Left renal cortex interstitium (tissue), 4 donors: Measurements from ENCODE around the gene BCL2. TPM values are rescaled to one million over a fixed set of nuclear protein-coding genes. Genes with fewer than 3 reads are reported as not detected.
A peak's percentile ranks its signal among the peaks of the same experiment; 100 is the strongest.
"Not testable (repeated sequence)": the region's sequence is repeated elsewhere in the genome, so short reads cannot be mapped to it uniquely, and the experiment has no call there.

ENCODE experiments used
- DNase-seq, 4 donors: peaks; one replicate each; pipeline ENCODE4 v3.0.0-alpha.2; 2013; ENCODE audit warnings: low read depth in 4 of 4, low spot score in 2 of 4, missing footprints in 1 of 4
- polyA plus RNA-seq, 4 donors: library from polyadenylated mRNA; unstranded; fragments of 120-200 nt; gene quantifications; one replicate each; pipeline ENCODE4 v1.2.1, GENCODE V29; 2013; ENCODE audit not compliant: insufficient read length in 4 of 4

BCL2 gene
- polyA plus RNA-seq, 4 donors, result 22.1 to 27.1 (median 23.5) TPM

DNA sequence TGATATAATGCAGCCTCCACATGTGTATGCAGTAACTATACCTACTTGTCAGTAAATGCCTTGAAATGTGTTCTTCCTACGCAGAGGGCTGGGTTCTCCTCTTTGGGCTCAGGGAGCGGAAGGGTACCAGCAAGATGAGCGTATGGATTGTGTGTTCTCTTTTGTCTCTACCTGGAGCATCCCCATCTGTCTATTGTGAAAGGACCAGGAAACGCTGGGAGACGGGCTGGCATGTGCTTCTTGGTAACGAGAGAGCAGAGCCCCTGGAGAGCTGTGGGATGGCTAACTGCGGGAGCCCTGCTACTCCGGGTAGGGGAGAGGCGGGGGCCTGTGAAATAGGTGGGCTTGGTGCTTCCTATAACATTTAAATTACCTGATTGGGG lies 80.9 kb downstream of the BCL2 start:
- DNase-seq, result no peak

DNA sequence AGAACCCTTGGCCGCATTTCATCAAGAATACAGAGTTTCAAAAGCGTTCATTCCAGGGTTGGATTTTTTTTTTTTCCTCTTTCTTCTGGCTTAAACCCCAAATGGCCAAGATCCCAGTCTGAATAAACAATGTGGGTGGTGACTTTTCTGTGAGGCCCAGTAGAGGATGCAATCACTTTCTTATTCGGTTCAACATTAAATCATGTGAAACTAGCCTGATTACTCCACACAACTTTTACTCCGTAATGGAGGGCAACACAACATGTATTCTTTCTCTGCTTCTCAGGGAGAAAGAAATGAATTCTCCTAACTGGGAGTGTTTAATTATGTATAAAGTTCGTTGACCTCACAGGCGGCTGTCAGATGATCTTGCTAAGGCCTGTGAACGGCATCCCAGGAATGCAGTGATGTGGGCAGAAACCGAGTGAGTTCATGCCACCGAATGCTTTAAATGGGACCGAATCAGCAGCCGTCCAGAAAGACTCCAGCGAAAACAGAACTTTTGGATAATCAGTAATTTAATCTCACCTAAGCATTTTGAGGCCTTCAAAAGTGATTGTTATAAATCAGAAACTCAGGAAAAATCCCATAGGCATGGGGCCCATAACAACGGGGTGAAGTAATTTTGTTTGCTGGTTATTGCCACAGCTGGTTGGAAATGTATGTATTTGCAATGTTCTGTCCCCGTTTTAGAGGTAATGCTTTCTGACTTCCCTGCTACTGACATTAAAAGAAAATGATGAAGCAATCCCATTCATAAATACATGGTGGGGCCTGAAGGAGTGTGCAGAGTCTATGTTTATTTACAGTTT lies 81.5 kb downstream of the BCL2 start:
- peak; percentile 57 to 77 (median 75) for DNase-seq

DNA sequence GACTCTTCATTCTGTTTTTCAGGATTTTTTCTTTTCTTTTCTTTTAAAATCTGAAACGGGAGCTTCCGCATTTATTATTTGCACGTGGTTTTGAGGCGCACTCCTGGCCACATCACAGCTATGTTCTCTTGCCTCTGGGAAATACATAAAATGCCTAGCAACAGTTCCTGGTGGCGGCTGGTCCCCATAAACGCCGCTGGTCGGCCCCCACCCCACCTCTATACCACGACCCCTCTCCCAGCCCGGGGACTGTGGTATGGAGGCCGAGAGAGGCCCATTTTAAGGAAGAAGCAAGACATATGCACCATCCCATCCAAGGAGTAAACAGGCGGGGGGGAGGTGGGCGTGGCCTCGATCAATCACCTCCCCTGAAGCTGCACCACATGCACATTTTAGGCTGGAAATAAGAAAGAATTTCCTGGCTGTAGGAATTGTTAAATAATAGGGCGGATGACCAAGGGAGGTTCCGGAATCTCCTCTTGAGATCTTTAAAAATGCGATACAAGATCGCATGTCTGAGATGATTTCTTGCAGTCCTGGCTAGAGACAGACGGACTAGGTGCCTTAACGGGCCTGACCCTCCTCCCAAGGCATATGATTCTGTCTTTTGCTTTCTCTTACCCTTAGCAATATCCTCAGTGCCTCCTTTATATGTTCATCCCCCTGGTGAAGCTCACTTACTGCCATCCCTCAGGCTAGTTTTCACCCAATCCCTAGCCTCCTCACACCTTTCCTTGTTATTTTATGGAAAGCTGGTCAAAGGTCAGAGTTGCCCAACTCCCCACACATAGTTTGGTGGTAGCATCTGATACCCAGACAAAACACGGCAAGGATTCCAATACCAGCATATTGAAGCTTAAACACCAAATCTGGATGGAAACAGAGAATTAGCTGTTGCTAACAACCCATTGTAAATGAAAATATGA lies 82.4 kb downstream of the BCL2 start:
- DNase-seq, result no peak

DNA sequence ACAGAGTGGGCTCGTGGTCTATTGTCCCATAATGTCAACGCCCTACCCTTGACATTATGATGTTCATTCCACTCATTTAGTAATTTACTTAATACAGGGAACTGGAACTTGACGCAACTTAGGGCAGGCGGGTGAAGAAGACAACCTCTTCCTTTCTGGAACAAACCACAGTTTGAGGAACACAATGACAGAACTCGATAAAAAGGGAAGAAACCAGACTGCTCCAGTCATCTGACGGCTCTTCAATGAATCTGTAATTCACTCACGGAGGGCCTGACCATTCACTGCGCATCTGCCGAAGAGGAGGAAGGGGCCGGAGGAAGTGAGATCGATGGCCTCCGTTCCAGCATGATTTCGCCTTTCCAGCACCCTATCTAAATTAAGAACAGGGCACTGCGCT lies 83.2 kb downstream of the BCL2 start:
- no peak for DNase-seq

DNA sequence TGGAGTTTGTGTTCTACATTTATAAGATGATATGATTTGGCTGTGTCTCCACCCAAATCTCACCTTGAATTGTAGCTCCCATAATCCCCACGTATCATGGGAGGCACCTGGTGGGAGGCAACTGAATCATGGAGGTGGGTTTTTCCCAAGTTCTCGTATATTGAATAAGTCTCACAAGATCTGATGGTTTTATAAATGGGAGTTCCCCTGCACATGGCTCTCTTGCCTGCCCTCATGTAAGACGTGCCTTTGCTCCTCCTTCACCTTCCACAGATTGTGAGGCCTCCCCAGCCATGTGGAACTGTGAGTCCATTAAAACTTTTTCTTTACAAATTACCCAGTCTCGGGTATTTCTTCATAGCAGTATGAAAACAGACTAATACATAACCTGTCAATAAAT lies 83.6 kb downstream of the BCL2 start:
- DNase-seq, result not testable (repeated sequence)

DNA sequence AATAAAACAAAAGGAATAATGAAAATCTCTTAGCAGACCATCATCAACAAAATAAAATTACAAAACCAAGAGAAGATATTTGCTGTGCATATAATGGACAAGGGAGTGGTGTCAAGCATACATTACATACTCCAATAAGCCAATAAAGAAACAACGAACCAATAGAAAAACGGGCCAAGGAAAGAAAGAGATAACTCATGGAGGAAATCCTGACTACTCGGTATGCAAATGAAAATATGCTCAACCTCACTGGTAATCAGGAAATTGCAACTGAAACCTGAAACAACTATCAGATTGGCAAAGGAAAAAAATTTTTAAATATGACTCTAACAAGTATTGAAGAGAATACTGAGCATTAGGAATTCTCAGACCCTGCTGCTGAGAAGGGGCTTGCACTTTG lies 84.7 kb downstream of the BCL2 start:
- DNase-seq, result no peak

DNA sequence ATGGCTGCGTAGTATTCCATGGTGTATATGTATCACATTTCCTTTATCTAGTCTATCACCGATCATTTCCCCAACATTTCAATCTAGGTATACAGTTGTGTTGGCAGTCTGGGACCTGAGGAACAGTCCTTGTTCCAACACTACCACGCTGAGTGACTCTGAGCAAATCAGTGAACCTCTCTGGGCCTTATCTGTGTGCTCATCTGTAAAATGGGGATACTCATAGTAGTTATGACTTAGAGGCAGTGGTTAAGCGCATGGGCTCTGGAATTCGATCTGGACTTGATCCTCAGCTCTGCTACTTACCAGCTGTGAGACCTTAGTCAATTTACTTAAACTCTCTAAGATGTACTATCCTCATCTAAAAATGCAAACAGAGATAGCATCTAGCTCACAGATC lies 85.1 kb downstream of the BCL2 start:
- DNase-seq, result no peak

DNA sequence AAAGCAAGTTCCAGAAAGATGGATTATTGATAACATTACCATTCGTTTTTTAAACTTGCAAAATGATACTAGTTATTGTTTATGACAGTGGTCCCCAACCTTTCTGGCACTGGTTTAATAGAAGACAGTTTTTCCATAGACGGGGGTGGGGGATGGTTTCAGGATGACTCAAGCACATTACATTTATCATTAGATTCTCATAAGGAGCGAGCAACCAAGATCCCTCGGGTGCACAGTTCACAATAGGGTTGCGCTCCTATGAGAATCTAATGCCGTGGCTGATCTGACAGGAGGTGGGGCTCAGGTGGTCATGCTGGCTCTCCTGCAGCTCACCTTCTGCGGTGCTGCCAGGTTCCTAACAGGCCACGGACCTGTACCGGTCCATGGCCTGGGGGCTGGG lies 86.2 kb downstream of the BCL2 start:
- DNase-seq, result no peak

DNA sequence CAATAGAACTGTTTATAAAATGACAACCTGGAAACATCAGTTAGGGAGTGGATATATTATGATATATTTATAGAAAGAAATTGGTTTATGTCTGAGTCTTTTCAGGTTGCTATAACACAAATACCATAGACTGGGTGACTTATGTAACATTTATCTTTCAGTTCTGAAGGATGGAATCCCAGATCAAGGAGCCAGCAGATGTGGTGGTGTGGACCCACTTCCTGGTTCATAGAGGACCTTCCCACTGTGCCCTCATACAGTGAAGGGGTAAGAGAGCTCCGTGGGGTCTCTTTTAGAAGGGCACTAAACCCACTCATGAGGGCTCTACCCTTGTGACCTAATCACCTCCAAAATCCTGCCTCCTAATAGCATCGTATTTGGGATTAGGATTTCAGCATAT lies 86.7 kb downstream of the BCL2 start:
- DNase-seq, result no peak

DNA sequence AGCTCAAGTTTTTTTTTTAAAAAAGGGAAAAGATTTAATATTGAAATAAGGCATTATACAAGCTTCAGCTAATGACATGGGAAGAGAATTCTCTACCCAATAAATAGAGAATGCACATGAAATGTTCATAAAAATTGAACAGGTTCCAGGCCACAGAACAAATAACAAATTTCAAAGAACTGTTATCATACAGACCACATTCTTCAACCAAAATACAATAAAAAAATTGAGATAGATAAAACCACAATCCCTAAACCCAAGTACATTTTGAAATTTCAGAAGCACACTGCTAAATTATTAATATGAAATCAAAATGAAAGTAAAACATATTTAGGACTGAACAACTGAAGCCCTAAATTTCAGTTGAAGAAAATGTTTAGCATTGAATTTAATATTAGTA lies 89.6 kb downstream of the BCL2 start:
- DNase-seq, result no peak

DNA sequence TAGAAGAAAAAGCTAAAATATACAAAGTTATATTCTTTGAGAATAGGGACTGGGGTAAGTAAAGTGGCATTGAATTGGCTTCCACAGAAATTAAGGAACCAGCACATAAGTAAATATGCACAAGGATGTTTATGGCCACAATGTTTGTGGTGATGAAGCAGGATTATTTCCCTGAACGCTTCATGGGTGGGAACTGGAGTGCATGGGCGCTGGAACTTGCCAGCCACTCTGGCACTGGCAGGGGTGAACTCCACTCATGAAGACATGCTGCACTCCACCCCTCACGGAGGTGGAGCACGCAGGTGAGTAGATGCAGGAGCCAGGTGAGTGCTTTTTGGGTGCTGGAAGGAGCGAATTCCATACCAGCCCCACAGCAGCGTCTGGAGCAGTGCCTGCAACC lies 94.1 kb downstream of the BCL2 start:
- DNase-seq, result no peak

DNA sequence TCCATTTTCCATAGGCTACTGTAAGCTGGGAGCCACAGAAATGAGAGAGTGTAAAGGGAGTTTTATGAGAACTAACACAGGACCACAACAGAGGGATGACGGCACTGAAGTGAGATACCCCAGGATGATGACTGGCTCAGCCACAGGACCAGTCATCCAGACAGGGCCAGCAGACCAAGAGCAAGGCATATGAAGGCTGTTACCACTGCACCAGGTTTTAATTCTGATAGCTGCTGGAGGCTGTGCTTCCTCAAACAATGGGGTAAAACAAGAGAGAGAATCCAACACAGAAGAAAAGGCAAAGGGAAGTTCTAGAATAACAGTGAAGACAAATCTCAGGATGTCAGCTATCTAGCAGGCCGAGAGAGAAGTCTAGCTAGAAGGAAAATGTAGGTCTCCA lies 94.9 kb downstream of the BCL2 start:
- no peak for DNase-seq

DNA sequence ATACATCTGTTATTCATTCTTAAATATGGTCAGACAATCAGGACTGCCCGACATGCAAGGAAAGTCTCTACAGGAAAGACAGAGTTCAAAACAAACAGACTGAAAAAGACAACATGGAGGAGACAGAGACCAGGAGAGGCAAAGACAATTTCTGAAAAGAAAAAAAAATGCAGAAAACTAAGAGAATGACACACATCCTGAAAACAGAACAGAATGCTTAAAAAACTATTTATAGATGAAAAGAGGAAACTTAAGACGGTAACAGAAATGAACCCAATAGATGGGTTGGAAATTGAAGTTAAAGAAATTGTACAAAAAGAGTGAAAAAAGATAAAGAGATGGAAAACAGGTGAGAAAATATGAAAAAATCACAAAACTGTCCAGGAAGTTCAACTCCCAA lies 95.7 kb downstream of the BCL2 start:
- DNase-seq, result no peak

DNA sequence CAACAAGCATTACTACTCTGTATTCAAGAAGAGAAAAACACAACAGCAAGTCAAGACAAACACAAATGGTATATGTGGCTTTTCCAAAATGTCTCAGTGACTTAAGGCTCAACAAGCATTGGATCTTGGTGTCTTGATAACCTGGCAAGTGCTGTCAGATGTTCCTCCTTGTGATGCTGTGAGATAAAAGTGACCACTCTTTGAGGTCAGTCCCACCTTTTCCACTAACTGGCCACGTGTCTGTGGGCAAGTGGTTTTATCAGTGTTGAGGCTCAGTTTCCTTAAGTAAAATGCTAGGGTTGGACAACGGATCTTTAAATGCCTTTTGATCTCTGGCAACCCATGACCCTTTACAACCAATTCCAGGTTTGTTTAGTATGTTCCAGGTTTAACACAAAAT lies 98.7 kb downstream of the BCL2 start:
- no peak for DNase-seq

DNA sequence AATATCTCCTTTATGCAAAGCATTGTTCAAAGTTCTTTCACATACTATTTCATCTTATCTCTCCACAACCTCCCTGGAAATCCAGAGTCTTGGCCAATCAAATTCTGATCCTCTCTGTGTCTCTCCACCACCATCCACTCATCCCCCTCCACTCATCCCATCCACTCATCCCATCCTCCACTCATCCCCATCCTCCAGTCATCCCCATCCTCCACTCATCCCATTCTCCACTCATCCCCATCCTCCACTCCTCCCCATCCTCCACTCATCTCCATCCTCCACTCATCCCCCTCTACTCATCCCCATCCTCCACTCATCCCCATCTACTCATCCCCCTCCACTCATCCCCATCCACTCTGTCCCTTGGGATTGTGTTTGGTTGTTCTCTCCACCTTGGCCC lies 101.1 kb downstream of the BCL2 start:
- DNase-seq, result no peak

DNA sequence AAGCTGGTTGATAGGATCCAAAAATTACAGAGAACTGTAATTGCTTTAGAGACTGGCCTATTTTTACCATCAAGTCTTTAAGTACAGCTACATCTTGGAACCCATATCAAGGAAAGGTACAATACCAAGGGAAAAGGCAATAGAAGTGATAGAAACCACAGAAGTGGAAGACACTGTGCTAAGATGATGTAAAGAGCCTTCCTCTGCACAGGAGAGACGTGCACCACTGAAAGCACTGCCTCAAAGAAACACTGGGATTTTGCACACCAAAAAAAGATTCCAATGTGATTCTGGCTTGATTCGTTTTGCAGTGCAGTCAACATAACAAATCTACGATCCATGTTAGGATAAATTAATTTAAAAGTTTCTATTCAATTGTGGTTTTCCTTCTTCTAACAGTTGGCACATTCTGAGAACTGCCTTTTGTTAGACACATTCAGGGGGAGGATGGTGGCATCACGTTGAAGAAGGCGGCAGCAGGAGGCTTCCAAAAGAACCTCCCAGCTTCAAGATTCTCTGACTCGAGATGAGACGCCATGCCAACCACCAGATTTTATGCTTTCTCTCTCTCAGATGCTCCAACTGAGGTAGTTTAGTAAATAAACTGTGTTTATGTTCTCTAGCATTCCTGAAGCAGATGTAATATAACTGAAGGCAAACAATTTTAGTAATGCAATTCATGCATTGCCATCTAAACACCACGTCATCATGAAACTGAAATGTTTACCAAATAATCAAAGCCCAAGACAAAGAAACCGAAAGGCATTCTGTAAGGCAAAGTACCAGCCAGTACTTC lies 102.9 kb downstream of the BCL2 start:
- DNase-seq, result no peak

DNA sequence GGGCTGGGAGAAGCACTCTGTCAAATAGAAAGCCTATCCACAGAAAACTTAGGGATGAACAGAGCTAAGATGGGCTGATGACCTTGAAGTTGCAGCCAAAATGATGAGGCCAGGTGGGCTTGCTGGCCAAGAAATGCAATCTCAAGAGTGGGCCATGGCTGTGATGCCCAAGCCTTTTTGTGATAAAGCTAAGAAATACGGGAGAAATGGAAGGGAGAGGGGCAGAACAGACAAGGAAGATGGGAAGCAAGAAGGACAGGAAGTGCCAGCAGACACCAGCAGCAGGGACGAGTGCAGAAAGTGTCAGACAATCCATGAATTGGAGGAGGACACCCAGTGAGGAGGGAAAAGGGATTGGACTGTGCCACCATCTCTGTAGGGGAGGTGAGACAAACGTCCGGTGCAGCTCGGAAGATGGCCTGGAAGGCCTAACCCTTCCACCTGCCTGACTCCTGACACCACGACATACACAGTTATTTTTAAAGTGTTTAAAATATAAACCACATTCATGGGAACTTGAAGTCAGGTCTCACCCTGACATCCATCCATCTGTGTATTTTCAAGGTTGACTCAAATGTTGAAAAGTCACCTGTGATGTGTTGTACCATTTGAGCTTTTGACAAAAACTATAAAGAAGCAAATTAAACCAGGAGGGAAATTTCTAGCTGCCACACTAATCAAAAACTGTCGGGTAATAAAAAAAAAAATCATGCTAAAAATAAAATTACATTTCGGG lies 105.5 kb downstream of the BCL2 start:
- DNase-seq, result no peak

DNA sequence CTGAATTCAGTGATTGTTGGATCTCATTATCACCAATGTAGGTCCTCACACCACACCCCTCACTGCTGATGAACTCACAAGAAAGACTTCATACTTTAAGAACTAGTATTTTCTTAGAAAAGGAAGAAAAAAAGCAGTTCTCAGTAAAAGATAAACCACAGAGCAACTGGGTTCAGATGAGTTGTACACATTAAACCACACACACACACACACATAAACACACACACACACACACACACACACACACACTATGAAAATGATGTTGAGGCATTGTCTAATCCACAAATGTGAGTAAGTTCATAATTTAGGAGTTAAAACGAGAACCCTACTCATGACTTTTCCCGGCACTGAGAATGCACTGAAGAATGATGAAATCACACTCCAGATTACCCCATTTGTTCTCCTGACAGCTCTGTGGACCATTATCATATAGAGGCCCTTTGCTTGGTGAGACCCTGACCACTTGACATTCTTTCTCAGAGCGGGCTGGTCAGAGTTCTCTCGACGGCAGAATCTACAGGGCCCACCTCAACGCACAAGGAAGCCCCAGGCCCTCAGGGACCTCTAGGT lies 106.2 kb downstream of the BCL2 start:
- DNase-seq, result no peak

DNA sequence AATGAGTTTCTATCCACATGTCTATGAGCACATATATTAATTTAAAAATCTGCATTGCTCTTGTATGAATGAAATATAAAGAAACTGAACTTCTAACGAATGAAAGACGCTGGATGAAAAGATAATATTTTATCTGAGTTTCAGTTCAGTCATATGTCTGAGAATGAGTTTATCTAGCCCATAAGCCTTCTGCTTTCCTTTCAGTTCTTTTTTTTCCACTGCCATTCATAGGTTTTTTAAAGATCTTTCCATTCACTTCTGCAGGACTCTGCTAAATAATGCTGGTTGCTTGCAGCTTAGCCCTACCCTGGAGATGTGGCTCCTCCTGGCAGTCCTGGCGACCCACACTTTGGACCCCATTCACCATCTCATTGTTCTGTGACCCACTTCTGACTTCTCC lies 109.0 kb downstream of the BCL2 start:
- DNase-seq, result no peak

DNA sequence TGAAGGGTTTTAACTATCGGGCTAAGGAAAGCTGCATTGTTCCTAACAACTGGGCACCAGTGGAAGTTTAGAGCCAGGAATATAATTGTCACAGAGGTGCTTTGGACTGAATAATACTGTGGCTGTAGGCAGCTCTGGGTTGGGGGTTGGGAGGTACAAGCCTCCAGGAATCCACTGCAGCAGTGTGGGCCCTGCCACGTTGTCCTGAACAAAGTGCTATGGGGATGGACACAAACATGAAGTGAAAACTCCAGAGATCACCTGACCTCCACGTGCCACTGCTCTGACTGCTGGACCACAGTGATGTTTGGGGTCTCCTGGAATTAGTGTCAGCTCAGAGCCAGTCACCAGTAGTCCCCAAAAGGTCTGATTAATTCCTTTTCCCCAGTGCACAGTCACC lies 110.9 kb downstream of the BCL2 start:
- no peak for DNase-seq
